Activated naive CD4-positive, alpha-beta T cell treated with anti-CD3 and anti-CD28 coated beads, Interleukin-2, amount 10 ng/mL, durations not matched to agents 7 days and 5 days (primary cell): ENCODE data around the gene EML4.
A peak's percentile ranks its signal among the peaks of the same experiment; 100 is the strongest.
"Not testable (repeated sequence)": the region's sequence is repeated elsewhere in the genome, so short reads cannot be mapped to it uniquely, and the experiment has no call there.

Experiments used
- CTCF ChIA-PET: fragments of 350-600 bp; sonication (Branson Sonifier 250); formaldehyde crosslinking; loops from one replicate; lab custom pipeline; 2021; ENCODE audit warnings: antibody characterized with exemption; lab: Charles Lee
- DNase-seq: peaks from one replicate; pipeline ENCODE4 v3.0.0-alpha.2; 2020
- H3K27ac Mint-ChIP-seq: one replicate; pipeline ENCODE4 v1.8.0; 2021; ENCODE audit warnings: mild to moderate bottlenecking, moderate library complexity, mixed read lengths
- H3K27me3 Mint-ChIP-seq: one replicate; pipeline ENCODE4 v1.8.0; 2021; ENCODE audit warnings: mild to moderate bottlenecking, mixed read lengths
- H3K36me3 Mint-ChIP-seq: one replicate; pipeline ENCODE4 v1.8.0; 2021; ENCODE audit warnings: mixed read lengths
- H3K4me1 Mint-ChIP-seq: one replicate; pipeline ENCODE4 v1.8.0; 2021; ENCODE audit warnings: mixed read lengths
- H3K4me3 Mint-ChIP-seq: one replicate; pipeline ENCODE4 v1.8.0; 2021; ENCODE audit warnings: mild to moderate bottlenecking, moderate library complexity, mixed read lengths
- H3K9me3 Mint-ChIP-seq: one replicate; pipeline ENCODE4 v1.8.0; 2021; ENCODE audit warnings: mixed read lengths

EML4 gene

DNA sequence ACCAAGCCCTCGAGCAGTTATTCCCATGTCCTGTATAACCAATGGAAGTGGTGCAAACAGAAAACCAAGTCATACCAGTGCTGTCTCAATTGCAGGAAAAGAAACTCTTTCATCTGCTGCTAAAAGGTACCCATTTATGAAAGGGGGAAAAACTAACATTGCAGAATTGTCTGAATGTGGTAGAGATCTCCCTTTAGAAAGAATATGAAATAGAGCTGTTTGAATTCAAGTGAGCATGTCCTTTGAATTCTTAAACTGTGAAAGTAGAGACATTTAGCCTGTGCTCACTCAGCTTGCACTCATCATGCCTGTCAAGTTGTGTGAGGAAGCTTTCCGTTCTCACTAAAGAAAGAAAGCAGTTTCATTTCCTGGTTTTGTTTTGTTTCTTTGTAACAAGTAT is 87.4 kb downstream of the EML4 start:
- Mint-ChIP-seq H3K27me3 (no peaks in the 10 kb centered on the region), H3K27ac (peak overlapping the region; percentile 81), H3K9me3 (peaks cover 2% of the 10 kb centered on the region), H3K4me1 (peaks cover 54% of the 10 kb centered on the region), H3K4me3 (no peak overlapping the region), H3K36me3 (peaks cover 52% of the 10 kb centered on the region)
- CTCF ChIA-PET = no interaction called here
- peak; percentile 24 for DNase-seq

DNA sequence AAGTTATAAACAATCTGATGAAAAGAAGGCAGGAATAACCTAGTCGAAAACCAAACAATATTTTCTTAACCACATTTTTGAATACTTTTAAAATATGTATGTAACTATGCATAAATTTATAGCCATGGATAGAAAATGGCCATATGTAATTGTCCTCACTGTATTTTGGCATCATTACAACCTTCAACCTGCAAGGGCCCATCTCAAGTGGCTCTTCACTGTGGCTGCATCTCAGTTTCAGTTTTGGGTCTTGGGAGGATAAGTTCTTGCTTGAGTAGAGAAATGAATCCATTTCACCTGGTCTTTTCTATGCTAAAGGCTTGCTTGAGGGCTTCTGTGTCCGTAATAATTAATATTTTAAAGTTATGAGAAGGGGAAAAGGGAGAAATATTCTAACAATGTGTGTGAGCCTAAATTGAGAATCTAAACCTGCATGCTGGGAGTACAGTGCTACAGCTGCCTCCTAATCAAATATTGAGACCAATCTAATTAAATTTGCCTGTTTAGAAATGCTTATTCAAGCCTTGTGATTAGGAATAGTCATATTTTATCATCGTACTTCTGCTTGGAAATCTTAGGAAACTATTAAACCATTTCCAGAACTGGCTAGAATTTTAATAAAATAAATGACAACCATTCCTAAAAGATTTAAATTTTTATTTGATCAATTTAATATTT is 92.5 kb downstream of the EML4 start:
- no peaks in the 10 kb centered on the region for H3K9me3 Mint-ChIP-seq
- CTCF ChIA-PET = no interaction called here
- no peak for DNase-seq
- no peak overlapping the region for H3K27ac Mint-ChIP-seq
- peaks cover 13% of the 10 kb centered on the region for H3K4me1 Mint-ChIP-seq
- H3K27me3 Mint-ChIP-seq = no peaks in the 10 kb centered on the region
- peaks cover 44% of the 10 kb centered on the region for H3K36me3 Mint-ChIP-seq
- H3K4me3 Mint-ChIP-seq = no peak overlapping the region

- H3K27ac Mint-ChIP-seq = no peak overlapping the region
These were observed 97.1 kb downstream of the EML4 start for GRCh38 chr2:42266236-42266635.

DNA sequence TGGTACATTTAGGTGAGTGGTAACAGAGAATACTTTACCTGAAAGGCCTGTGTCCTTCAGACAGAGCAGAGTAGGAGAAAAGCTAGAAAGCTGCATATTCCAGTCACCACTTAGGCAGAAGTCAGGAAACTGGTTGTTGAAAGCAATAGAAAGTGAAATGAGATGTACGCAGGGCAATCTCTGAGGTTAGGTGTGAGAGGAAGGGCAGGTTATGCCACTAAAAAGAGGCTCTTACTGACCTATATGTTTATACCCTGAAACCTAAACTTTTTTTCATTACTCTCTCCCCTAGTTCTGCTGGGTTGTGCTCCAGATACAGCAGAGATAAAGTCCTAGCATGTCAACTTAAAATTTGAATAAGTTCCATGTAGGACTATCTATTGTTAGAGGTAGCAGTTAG is 98.4 kb downstream of the EML4 start:
- Mint-ChIP-seq H3K9me3 (no peaks in the 10 kb centered on the region), H3K27ac (no peak overlapping the region), H3K36me3 (peaks cover 24% of the 10 kb centered on the region), H3K4me1 (peaks cover 18% of the 10 kb centered on the region), H3K4me3 (no peak overlapping the region), H3K27me3 (no peaks in the 10 kb centered on the region)
- DNase-seq = peak; percentile 22
- CTCF ChIA-PET = interaction anchor here (1.1 kb wide), 1 partner anchor 181 kb away, joined by 3 read pairs; no protein-coding TSS in a partner anchor

More at GRCh38 chr2:42266236-42266635, 97.1 kb downstream of the EML4 start:
- no peaks in the 10 kb centered on the region for H3K9me3 Mint-ChIP-seq
- CTCF ChIA-PET = no interaction called here
- H3K4me3 Mint-ChIP-seq = no peak overlapping the region
- peaks cover 18% of the 10 kb centered on the region for H3K4me1 Mint-ChIP-seq
- no peaks in the 10 kb centered on the region for H3K27me3 Mint-ChIP-seq
- H3K36me3 Mint-ChIP-seq = peaks cover 29% of the 10 kb centered on the region
- DNase-seq = no peak

DNA sequence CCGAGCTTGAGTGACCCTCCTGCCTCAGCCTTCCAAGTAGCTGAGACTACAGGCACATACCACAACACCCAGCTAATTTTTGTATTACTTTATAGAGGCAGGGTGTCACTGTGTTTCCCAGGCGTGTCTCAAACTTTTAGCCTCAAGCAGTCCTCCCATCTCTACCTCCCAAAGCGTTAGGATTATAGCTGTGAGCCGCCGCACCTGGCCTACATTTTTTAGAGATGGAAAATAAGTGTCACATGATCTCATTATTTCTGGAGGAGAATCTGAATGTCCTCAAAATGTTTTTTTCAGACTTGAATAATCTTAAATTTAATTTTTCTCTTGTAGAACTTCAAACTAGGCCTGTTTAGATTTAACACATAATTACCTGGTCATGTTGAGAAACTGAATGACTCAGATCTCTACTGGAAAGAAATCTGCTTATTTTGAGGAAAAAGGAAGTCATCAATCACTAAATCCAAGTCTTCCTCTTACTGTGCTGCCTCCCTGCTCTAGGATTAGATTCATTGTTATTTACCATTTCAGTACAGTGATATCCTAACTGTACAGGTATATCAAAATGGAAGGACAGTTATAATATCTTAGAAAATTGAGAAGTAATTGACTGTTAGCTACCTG is 99.5 kb downstream of the EML4 start:
- H3K4me3 Mint-ChIP-seq = no peak overlapping the region
- peaks cover 18% of the 10 kb centered on the region for H3K4me1 Mint-ChIP-seq
- peaks cover 22% of the 10 kb centered on the region for H3K36me3 Mint-ChIP-seq
- no peaks in the 10 kb centered on the region for H3K9me3 Mint-ChIP-seq
- CTCF ChIA-PET = interaction anchor here (0.7 kb wide), 1 partner anchor 61 kb away, joined by 3 read pairs; no protein-coding TSS in a partner anchor
- no peak for DNase-seq
- no peak overlapping the region for H3K27ac Mint-ChIP-seq
- no peaks in the 10 kb centered on the region for H3K27me3 Mint-ChIP-seq

DNA sequence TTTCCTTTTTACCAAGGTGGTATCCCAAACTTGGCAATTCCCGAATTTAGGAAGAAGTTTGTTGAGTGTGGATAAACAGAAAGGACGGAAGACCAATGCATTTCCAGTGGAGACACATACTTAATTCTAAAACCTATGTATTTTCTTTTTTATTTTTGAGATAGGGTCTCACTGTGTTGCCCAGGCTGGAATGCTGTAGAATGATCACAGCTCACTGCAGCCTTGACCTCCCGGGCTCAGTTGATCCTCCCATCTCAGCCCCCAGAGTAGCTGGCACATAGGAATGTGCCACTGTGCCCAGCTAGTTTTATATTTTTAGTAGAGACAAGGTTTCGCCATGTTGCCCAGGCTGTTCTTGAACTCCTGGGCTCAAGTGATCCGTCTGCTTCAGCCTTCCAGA is 101.6 kb downstream of the EML4 start:
- Mint-ChIP-seq H3K36me3 (peaks cover 21% of the 10 kb centered on the region), H3K27me3 (no peaks in the 10 kb centered on the region), H3K27ac (no peak overlapping the region), H3K4me1 (peaks cover 18% of the 10 kb centered on the region), H3K9me3 (no peaks in the 10 kb centered on the region), H3K4me3 (no peak overlapping the region)
- CTCF ChIA-PET = no interaction called here
- DNase-seq = no peak

DNA sequence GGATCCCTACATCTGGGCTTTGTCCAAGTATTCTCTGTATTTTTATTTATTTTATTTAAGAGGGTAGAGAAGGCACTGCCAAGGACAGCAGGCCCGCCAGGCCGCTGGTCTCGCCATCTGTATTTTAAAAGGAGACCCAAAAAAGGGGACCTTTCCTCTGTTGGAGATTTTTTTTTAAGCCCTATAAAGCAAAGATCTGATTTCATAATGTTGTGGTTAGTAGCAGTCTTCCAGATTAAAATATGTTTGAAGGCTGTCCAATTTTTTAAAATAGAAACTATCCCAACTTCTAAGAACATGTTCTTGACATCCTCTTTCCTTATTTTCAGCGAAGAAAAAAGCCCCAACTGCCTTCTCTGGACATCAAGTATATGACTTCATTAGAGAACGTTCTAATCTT is 102.1 kb downstream of the EML4 start:
- Mint-ChIP-seq H3K36me3 (peaks cover 21% of the 10 kb centered on the region), H3K4me1 (peaks cover 18% of the 10 kb centered on the region)
- H3K27ac Mint-ChIP-seq, H3K9me3 Mint-ChIP-seq, H3K4me3 Mint-ChIP-seq, H3K27me3 Mint-ChIP-seq, CTCF ChIA-PET, DNase-seq: not testable (repeated sequence)

- Mint-ChIP-seq H3K4me3 (no peak overlapping the region), H3K9me3 (no peaks in the 10 kb centered on the region), H3K27ac (peak overlapping the region; percentile 39), H3K4me1 (no peaks in the 10 kb centered on the region), H3K36me3 (peaks cover 38% of the 10 kb centered on the region), H3K27me3 (no peaks in the 10 kb centered on the region)
- CTCF ChIA-PET = interaction anchor here (2.0 kb wide), 1 partner anchor 179 kb away, joined by 5 read pairs; no protein-coding TSS in a partner anchor
- DNase-seq = no peak
These were observed 105.7 kb downstream of the EML4 start for GRCh38 chr2:42274863-42275262.

DNA sequence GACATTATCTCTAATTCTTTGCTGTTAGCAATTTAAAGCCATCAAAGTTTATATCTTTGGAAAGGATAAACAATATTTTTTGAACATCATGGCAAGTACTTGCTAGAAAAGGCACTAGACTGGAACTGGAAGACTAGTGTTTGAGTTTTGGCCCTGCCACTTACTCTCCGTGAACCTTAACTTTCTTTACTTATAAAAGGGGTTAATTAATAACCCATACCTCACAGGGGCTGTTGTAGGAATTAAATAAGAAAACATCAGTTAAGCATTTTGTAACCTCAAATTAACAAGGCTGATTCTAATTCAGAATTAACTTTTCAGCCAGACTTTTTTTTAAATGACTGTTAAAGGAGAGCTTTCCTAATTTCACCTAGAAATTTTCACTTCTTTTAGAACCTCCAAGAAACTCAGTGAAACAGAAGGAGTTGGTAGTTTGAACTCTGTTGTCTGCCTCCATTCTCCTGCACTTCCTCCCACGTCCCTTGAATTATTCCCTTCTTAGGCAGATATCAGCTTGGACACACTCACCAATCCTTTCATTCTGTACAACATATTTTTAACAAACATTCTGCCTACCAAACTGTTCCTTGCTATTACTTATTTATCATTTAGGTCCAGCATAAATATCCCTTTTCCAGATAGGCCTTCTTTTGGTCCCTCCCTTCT is 112.4 kb downstream of the EML4 start:
- DNase-seq = no peak
- Mint-ChIP-seq H3K4me3 (no peak overlapping the region), H3K27me3 (no peaks in the 10 kb centered on the region), H3K9me3 (no peaks in the 10 kb centered on the region), H3K36me3 (peaks cover 49% of the 10 kb centered on the region), H3K27ac (no peak overlapping the region), H3K4me1 (peaks cover 8% of the 10 kb centered on the region)
- CTCF ChIA-PET = no interaction called here

DNA sequence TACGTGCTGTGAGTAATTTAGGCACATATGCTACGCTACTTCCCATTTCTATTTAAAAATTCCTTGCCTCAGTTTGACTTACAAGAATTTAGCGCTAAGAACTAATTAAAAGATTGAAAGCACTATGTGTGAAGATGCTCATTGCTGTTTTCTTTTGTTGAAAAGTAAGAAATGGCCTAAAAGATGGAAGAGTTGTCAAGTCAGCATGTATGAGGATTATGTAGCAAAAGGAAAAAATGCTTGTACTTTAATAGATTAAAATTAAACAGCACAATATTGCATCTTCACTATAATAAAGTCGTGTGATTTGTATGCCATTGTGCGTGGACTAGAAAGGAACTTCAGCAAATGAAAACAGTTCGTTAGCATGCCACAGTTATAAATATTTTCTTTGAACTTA is 114.9 kb downstream of the EML4 start:
- Mint-ChIP-seq H3K27ac (no peak overlapping the region), H3K4me3 (no peak overlapping the region), H3K27me3 (no peaks in the 10 kb centered on the region), H3K4me1 (peaks cover 15% of the 10 kb centered on the region), H3K36me3 (peaks cover 49% of the 10 kb centered on the region), H3K9me3 (no peaks in the 10 kb centered on the region)
- CTCF ChIA-PET = no interaction called here
- DNase-seq = no peak

DNA sequence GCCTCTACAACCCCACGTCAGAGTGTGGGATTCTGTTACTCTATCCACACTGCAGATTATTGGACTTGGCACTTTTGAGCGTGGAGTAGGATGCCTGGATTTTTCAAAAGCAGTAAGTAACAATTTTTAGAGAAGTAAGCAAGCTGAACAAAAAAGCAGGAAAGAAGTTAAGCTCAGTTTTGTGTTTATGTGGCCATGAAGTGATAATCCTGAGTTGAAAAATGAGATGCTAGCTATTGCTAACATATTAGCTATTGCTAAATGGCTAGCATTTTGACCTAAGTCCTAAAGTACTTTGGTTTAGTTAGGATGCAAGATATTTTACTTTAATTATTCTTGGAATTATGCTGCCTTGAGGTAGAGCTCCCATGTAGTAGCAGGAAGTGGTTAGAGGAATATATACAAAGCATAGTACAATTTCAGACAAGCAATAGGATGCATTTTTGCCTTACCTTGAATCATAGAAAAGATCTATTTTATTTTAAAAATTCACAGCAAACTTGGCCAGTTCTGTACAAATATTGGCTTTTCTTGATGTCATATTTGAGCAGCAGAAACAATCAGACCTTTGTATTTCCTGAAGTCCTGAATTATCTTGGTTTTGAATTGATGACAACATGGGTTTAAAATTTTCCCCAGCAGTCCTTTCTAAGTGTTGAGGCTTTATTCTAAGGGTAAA is 117.3 kb downstream of the EML4 start:
- Mint-ChIP-seq H3K36me3 (peaks cover 51% of the 10 kb centered on the region), H3K27ac (peak overlapping the region; percentile 33), H3K4me3 (no peak overlapping the region), H3K9me3 (no peaks in the 10 kb centered on the region), H3K27me3 (no peaks in the 10 kb centered on the region), H3K4me1 (peaks cover 19% of the 10 kb centered on the region)
- DNase-seq = no peak
- CTCF ChIA-PET = no interaction called here

DNA sequence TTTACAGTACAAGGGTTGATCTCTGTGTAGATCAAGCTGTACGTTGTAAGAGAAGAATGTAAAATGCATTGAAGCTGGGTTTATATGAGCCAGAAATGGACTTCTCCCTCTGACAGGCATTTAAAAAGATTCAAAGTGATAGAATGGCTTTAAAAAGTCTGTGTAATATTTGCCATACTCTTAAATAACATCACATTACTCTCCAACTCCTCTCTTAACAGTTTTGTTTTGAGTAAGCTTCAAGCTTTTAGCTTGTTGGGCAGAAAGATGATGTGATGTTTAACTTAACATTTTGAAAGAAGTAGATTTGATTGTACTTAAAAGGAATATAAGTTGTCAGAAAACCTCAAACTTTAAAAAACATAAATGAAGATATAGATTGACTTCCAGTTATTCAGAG is 119.7 kb downstream of the EML4 start:
- H3K4me1 Mint-ChIP-seq = peaks cover 19% of the 10 kb centered on the region
- no peaks in the 10 kb centered on the region for H3K9me3 Mint-ChIP-seq
- CTCF ChIA-PET = no interaction called here
- no peak overlapping the region for H3K27ac Mint-ChIP-seq
- H3K4me3 Mint-ChIP-seq = no peak overlapping the region
- H3K36me3 Mint-ChIP-seq = peaks cover 55% of the 10 kb centered on the region
- no peak for DNase-seq
- H3K27me3 Mint-ChIP-seq = no peaks in the 10 kb centered on the region

- no peak for DNase-seq
- Mint-ChIP-seq H3K27me3 (no peaks in the 10 kb centered on the region), H3K36me3 (peaks cover 53% of the 10 kb centered on the region), H3K9me3 (no peaks in the 10 kb centered on the region), H3K4me3 (no peak overlapping the region), H3K4me1 (peaks cover 19% of the 10 kb centered on the region), H3K27ac (no peak overlapping the region)
- CTCF ChIA-PET = no interaction called here
These were observed 120.1 kb downstream of the EML4 start for GRCh38 chr2:42289222-42289621.

GRCh38 chr2:42290005-42290404 is 120.9 kb downstream of the EML4 start:
- Mint-ChIP-seq H3K36me3 (peaks cover 59% of the 10 kb centered on the region), H3K4me3 (no peak overlapping the region), H3K9me3 (no peaks in the 10 kb centered on the region), H3K4me1 (peaks cover 21% of the 10 kb centered on the region), H3K27ac (no peak overlapping the region), H3K27me3 (no peaks in the 10 kb centered on the region)
- DNase-seq = no peak
- CTCF ChIA-PET = interaction anchor here (0.8 to 0.9 kb wide), 2 partner anchors 8 to 23 kb away, joined by 3 read pairs; no protein-coding TSS in a partner anchor
